Measurements from ENCODE around the gene GRID2. TPM values are rescaled to one million over a fixed set of nuclear protein-coding genes. Genes with fewer than 3 reads are reported as not detected.
"Not testable (repeated sequence)": the region's sequence is repeated elsewhere in the genome, so short reads cannot be mapped to it uniquely, and the experiment has no call there.

GRID2 gene
- total and polyA plus RNA-seq, 2 donors (not counting 1 experiment from before 2014, with no cell fraction given) = under 0.01 to 0.02 TPM

DNA sequence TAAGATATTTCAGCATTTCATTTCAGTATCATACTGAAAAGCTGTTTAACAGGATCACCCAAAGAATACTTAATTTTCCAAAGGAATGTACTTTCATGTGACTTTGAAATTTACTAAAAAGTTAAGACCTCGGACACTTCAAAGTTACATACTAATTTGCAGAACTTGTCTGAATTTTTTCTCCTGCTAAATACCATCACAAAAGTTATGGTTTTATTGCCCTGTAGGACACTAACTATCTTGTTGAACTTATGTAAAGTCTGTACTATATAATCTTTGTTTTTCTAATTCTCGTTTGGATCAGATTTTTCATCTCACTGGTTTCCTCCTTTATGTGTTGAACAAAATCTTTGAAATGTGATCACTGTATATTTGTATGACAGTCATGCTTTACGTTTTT, 37.2 kb upstream of the GRID2 start:
- TF ChIP-seq, protein P1, sequence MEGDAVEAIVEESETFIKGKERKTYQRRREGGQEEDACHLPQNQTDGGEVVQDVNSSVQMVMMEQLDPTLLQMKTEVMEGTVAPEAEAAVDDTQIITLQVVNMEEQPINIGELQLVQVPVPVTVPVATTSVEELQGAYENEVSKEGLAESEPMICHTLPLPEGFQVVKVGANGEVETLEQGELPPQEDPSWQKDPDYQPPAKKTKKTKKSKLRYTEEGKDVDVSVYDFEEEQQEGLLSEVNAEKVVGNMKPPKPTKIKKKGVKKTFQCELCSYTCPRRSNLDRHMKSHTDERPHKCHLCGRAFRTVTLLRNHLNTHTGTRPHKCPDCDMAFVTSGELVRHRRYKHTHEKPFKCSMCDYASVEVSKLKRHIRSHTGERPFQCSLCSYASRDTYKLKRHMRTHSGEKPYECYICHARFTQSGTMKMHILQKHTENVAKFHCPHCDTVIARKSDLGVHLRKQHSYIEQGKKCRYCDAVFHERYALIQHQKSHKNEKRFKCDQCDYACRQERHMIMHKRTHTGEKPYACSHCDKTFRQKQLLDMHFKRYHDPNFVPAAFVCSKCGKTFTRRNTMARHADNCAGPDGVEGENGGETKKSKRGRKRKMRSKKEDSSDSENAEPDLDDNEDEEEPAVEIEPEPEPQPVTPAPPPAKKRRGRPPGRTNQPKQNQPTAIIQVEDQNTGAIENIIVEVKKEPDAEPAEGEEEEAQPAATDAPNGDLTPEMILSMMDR (conservative IDR thresholded peaks at IDR 0.05 in 1 of 2, IDR thresholded peaks at IDR 0.05 in 1 of 2; ENCODE audit: low read depth in 1 of 2, low read length in 2 of 2) = no peak
- no peak for TF ChIP-seq EZH2 (IDR thresholded peaks at IDR 0.05; ENCODE audit: low read length, missing control alignments)
- DNase-seq (ENCODE audit: low read depth in 2 of 2) = no peak
- Histone ChIP-seq H3K4me1 (ENCODE audit: control insufficient read depth, extremely low read depth, insufficient read depth, low read length) (no peaks in the 10 kb centered on the region), H3K9ac (ENCODE audit: insufficient read depth, low read length) (no peak overlapping the region), H3K4me2 (ENCODE audit: extremely low read depth, insufficient read depth, low read length) (no peak overlapping the region), H4K20me1 (ENCODE audit: control insufficient read depth, extremely low read depth, insufficient read depth, low read length) (no peaks in the 10 kb centered on the region), H3K36me3 (ENCODE audit: control insufficient read depth, insufficient read depth, low read length) (no peaks in the 10 kb centered on the region), H2AFZ (ENCODE audit: low read length) (no peak overlapping the region), H3K4me3 (replicated peaks in 1 of 4; ENCODE audit: control extremely low read depth in 1 of 4, insufficient read depth in 1 of 4, low read depth in 3 of 4, low read length in 4 of 4) (no peak overlapping the region), H3K27ac (ENCODE audit: insufficient read depth, low read length) (no peak overlapping the region), H3K79me2 (ENCODE audit: control insufficient read depth, insufficient read depth, low read length) (no peaks in the 10 kb centered on the region), H3K9me3 (ENCODE audit: control insufficient read depth, insufficient read depth, low read depth, low read length) (no peaks in the 10 kb centered on the region), H3K27me3 (ENCODE audit: control insufficient read depth, insufficient read depth, low read length) (no peaks in the 10 kb centered on the region)

DNA sequence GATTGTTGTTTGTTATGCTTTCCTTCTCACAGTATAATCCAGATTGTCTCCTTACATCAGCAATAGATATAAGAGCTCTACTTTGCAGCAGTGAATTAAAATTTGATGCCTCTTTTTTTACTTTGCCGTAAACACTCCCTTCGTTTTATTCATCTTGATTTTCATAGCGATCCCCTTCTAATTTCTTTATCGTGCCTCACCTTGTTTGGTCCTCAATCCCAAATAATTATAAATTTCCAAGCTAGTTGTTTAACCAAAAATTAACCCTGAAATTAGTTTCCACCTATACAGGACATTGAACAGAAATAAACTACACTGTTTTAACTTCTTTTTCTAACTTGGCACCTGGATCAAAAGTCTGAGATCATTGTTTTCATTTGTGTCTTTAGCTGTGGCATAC, 35.1 kb upstream of the GRID2 start:
- Histone ChIP-seq H3K9ac (ENCODE audit: insufficient read depth, low read length) (no peak overlapping the region), H4K20me1 (ENCODE audit: control insufficient read depth, extremely low read depth, insufficient read depth, low read length) (no peaks in the 10 kb centered on the region), H2AFZ (ENCODE audit: low read length) (no peak overlapping the region), H3K27ac (ENCODE audit: insufficient read depth, low read length) (no peak overlapping the region), H3K79me2 (ENCODE audit: control insufficient read depth, insufficient read depth, low read length) (no peaks in the 10 kb centered on the region), H3K4me3 (replicated peaks in 1 of 4; ENCODE audit: control extremely low read depth in 1 of 4, insufficient read depth in 1 of 4, low read depth in 3 of 4, low read length in 4 of 4) (no peak overlapping the region), H3K4me1 (ENCODE audit: control insufficient read depth, extremely low read depth, insufficient read depth, low read length) (no peaks in the 10 kb centered on the region), H3K27me3 (ENCODE audit: control insufficient read depth, insufficient read depth, low read length) (no peaks in the 10 kb centered on the region), H3K9me3 (ENCODE audit: control insufficient read depth, insufficient read depth, low read depth, low read length) (no peaks in the 10 kb centered on the region), H3K4me2 (ENCODE audit: extremely low read depth, insufficient read depth, low read length) (no peak overlapping the region), H3K36me3 (ENCODE audit: control insufficient read depth, insufficient read depth, low read length) (no peaks in the 10 kb centered on the region)
- no peak for DNase-seq (ENCODE audit: low read depth in 2 of 2)
- no peak for TF ChIP-seq EZH2 (IDR thresholded peaks at IDR 0.05; ENCODE audit: low read length, missing control alignments)
- TF ChIP-seq, protein P1 (conservative IDR thresholded peaks at IDR 0.05 in 1 of 2, IDR thresholded peaks at IDR 0.05 in 1 of 2; ENCODE audit: low read depth in 1 of 2, low read length in 2 of 2) = no peak

DNA sequence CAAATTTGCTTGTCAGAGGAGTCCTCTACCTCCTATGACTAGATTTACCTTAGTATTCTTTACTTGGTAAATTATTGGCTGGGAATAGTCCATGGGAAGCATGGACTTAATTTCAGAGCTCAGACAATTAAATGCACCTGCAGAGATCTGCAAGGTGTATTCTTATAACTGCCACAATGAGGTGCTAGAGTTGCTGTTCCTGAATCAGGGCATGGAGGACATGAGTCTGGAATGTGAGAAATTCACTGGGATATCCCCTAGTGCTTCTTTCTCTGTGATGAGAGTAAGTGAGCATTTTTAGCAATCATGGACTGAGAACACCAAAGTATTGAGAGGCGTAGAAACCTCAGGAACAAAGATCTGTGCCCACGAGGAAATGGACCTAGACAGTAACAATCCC, 32.9 kb upstream of the GRID2 start:
- no peak for DNase-seq (ENCODE audit: low read depth in 2 of 2)
- H3K36me3 ChIP-seq (ENCODE audit: control insufficient read depth, insufficient read depth, low read length) = no peaks in the 10 kb centered on the region

DNA sequence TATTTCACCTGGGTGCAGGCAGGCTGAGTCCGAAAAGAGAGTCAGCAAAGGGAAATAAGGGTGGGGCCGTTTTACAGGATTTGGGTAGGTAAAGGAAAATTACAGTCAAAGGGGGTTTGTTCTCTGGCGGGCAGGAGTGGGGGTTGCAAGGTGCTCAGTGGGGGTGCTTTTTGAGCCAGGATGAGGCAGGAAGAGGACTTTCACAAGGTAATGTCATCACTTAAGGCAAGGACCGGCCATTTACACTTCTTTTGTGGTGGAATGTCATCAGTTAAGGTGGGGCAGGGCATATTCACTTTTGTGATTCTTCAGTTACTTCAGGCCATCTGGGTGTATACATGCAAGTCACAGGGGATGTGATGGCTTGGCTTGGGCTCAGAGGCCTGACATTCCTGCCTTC, 32.2 kb upstream of the GRID2 start:
- not testable (repeated sequence) for H4K20me1 ChIP-seq (ENCODE audit: control insufficient read depth, extremely low read depth, insufficient read depth, low read length); H3K36me3 ChIP-seq (ENCODE audit: control insufficient read depth, insufficient read depth, low read length); H3K4me1 ChIP-seq (ENCODE audit: control insufficient read depth, extremely low read depth, insufficient read depth, low read length); H3K4me3 ChIP-seq (replicated peaks in 1 of 4; ENCODE audit: control extremely low read depth in 1 of 4, insufficient read depth in 1 of 4, low read depth in 3 of 4, low read length in 4 of 4); H3K9ac ChIP-seq (ENCODE audit: insufficient read depth, low read length); DNase-seq (ENCODE audit: low read depth in 2 of 2); H3K4me2 ChIP-seq (ENCODE audit: extremely low read depth, insufficient read depth, low read length); H3K9me3 ChIP-seq (ENCODE audit: control insufficient read depth, insufficient read depth, low read depth, low read length); H3K27ac ChIP-seq (ENCODE audit: insufficient read depth, low read length); H3K27me3 ChIP-seq (ENCODE audit: control insufficient read depth, insufficient read depth, low read length); H3K79me2 ChIP-seq (ENCODE audit: control insufficient read depth, insufficient read depth, low read length); H2AFZ ChIP-seq (ENCODE audit: low read length)

More for the DNA sequence above, 32.9 kb upstream of the GRID2 start:
- H4K20me1 ChIP-seq (ENCODE audit: control insufficient read depth, extremely low read depth, insufficient read depth, low read length) = no peaks in the 10 kb centered on the region
- H3K79me2 ChIP-seq (ENCODE audit: control insufficient read depth, insufficient read depth, low read length) = no peaks in the 10 kb centered on the region
- TF ChIP-seq, protein P1 (conservative IDR thresholded peaks at IDR 0.05 in 1 of 2, IDR thresholded peaks at IDR 0.05 in 1 of 2; ENCODE audit: low read depth in 1 of 2, low read length in 2 of 2) = no peak
- no peak for TF ChIP-seq EZH2 (IDR thresholded peaks at IDR 0.05; ENCODE audit: low read length, missing control alignments)
- H3K4me3 ChIP-seq (replicated peaks in 1 of 4; ENCODE audit: control extremely low read depth in 1 of 4, insufficient read depth in 1 of 4, low read depth in 3 of 4, low read length in 4 of 4) = no peak overlapping the region
- no peak overlapping the region for H2AFZ ChIP-seq (ENCODE audit: low read length)
- no peaks in the 10 kb centered on the region for H3K4me1 ChIP-seq (ENCODE audit: control insufficient read depth, extremely low read depth, insufficient read depth, low read length)
- H3K9ac ChIP-seq (ENCODE audit: insufficient read depth, low read length) = no peak overlapping the region
- no peaks in the 10 kb centered on the region for H3K27me3 ChIP-seq (ENCODE audit: control insufficient read depth, insufficient read depth, low read length)
- no peak overlapping the region for H3K4me2 ChIP-seq (ENCODE audit: extremely low read depth, insufficient read depth, low read length)
- no peaks in the 10 kb centered on the region for H3K9me3 ChIP-seq (ENCODE audit: control insufficient read depth, insufficient read depth, low read depth, low read length)
- H3K27ac ChIP-seq (ENCODE audit: insufficient read depth, low read length) = no peak overlapping the region

All from fibroblast of lung (primary cell).